Uterus (tissue), 4 donors: Measurements from ENCODE around the gene VIL1. TPM values are rescaled to one million over a fixed set of nuclear protein-coding genes. Genes with fewer than 3 reads are reported as not detected.

ENCODE experiments used
- DNase-seq, 2 donors: peaks; one replicate each; pipeline ENCODE4 v3.0.0-alpha.2; 2019 to 2020
- H3K27ac ChIP-seq, 2 donors: fragments of 200-600 bp; sonication (generic); 1 replicate in 1 of 2; 2 replicates in 1 of 2; pipeline ENCODE4 v1.5.1; 2016 to 2018
- H3K27me3 ChIP-seq, 2 donors: fragments of 200-600 bp; sonication (generic); one replicate each; pipeline ENCODE4 v1.5.1; 2018 to 2019; ENCODE audit warnings: control low read depth in 1 of 2
- H3K36me3 ChIP-seq, 2 donors: fragments of 200-600 bp; sonication (generic); one replicate each; pipeline ENCODE4 v1.5.1; 2019; ENCODE audit warnings: control low read depth in 1 of 2
- H3K4me1 ChIP-seq, 2 donors: fragments of 200-600 bp; sonication (generic); one replicate each; pipeline ENCODE4 v1.5.1; 2018 to 2019; ENCODE audit warnings: control low read depth in 1 of 2
- H3K4me3 ChIP-seq, 2 donors: fragments of 200-600 bp; sonication (generic); 1 replicate in 1 of 2; 2 replicates in 1 of 2; pipeline ENCODE4 v1.5.1; 2018 to 2019; ENCODE audit warnings: mild to moderate bottlenecking in 1 of 2
- H3K9me3 ChIP-seq, 2 donors: fragments of 200-600 bp; sonication (generic); one replicate each; pipeline ENCODE4 v1.5.1; 2019; ENCODE audit warnings: control low read depth in 1 of 2
- POLR2A ChIP-seq, 2 donors: fragments of 450-650 bp; IDR thresholded peaks; one replicate each; pipeline ENCODE4 v1.6.1; 2016; ENCODE audit warnings: antibody characterized with exemption in 2 of 2, mild to moderate bottlenecking in 1 of 2, moderate library complexity in 1 of 2
- intact Hi-C: fragments of 100-400 bp; cut with DNase I; formaldehyde crosslinking; loops from one replicate; pipeline ENCODE4 v1.15.1; 2023; ENCODE audit warnings: low total_unique reads
- total RNA-seq, 4 donors: library from RNA; depleted of rRNA in 3 of 4; stranded (reverse); fragments of >200 nt in 3 of 4; gene quantifications; one replicate each; pipeline versions ENCODE4 v1.1.0 to v1.2.4, GENCODE V29; 2014 to 2023
- TF ChIP-seq, protein P1 (sequence below), 4 experiments: fragments of 200-600 bp in 2 of 4; fragments of 450-650 bp in 2 of 4; sonication (generic) in 2 of 4; IDR thresholded peaks; one replicate each; pipeline ENCODE4 v1.5.1; 2016 to 2019; ENCODE audit warnings: antibody characterized with exemption in 4 of 4, mild to moderate bottlenecking in 2 of 4, moderate library complexity in 1 of 4
- donor health status: DM: yes; HTN: yes; CAD: no.

The VIL1 gene
- total RNA-seq, 4 donors from 2014 or later: 0.28 to 0.59 (median 0.51) TPM; not detected in 1

DNA sequence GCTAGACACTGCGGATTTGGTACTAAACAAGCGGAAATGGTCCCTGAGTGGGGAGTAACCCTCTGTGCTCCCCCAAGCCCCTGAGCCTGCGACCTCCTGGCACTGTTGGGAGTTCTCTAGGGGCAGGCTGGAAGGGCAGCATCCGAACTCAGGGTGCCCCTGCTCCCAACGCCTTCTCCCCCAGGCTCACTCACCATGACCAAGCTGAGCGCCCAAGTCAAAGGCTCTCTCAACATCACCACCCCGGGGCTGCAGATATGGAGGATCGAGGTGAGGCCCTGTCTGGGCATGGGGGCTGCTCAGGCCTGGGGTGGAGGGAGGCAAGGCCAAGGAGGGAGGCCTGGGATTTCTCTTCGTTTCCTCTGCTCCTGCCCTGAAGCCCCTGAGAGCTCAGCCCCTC, 4.7 kb downstream of the VIL1 start:
- H3K4me1 ChIP-seq: no peaks in the 10 kb centered on the region

DNA sequence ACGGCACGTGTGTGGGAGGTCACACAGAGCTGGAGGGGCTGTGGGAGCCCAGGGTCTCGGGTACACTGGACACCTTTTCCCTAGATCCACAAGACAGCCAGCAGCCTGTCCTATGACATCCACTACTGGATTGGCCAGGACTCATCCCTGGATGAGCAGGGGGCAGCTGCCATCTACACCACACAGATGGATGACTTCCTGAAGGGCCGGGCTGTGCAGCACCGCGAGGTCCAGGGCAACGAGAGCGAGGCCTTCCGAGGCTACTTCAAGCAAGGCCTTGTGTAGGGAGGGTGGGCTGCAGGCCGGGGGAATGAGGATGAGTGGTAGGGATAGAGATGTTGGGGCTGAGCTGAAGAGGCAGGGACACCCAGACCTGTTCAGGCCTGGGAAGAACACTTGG, 6.6 kb downstream of the VIL1 start:
- TF ChIP-seq, protein P1, sequence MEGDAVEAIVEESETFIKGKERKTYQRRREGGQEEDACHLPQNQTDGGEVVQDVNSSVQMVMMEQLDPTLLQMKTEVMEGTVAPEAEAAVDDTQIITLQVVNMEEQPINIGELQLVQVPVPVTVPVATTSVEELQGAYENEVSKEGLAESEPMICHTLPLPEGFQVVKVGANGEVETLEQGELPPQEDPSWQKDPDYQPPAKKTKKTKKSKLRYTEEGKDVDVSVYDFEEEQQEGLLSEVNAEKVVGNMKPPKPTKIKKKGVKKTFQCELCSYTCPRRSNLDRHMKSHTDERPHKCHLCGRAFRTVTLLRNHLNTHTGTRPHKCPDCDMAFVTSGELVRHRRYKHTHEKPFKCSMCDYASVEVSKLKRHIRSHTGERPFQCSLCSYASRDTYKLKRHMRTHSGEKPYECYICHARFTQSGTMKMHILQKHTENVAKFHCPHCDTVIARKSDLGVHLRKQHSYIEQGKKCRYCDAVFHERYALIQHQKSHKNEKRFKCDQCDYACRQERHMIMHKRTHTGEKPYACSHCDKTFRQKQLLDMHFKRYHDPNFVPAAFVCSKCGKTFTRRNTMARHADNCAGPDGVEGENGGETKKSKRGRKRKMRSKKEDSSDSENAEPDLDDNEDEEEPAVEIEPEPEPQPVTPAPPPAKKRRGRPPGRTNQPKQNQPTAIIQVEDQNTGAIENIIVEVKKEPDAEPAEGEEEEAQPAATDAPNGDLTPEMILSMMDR (IDR thresholded peaks at IDR 0.05): no peak
- TF ChIP-seq POLR2A (IDR thresholded peaks at IDR 0.05): no peak
- Histone ChIP-seq H3K4me3 (no peak overlapping the region), H3K4me1 (no peaks in the 10 kb centered on the region), H3K9me3 (no peaks in the 10 kb centered on the region), H3K27ac (no peak overlapping the region), H3K36me3 (no peaks in the 10 kb centered on the region), H3K27me3 (no peaks in the 10 kb centered on the region)
- DNase-seq: no peak
- intact Hi-C loops: no loop called here

More for the DNA sequence above, 4.7 kb downstream of the VIL1 start:
- no peaks in the 10 kb centered on the region for H3K9me3 ChIP-seq
- TF ChIP-seq, protein P1 (IDR thresholded peaks at IDR 0.05): no peak
- TF ChIP-seq POLR2A (IDR thresholded peaks at IDR 0.05): no peak
- intact Hi-C loops: no loop called here
- no peak overlapping the region for H3K4me3 ChIP-seq
- H3K27me3 ChIP-seq: no peaks in the 10 kb centered on the region
- H3K27ac ChIP-seq: no peak overlapping the region
- H3K36me3 ChIP-seq: no peaks in the 10 kb centered on the region
- no peak for DNase-seq

DNA sequence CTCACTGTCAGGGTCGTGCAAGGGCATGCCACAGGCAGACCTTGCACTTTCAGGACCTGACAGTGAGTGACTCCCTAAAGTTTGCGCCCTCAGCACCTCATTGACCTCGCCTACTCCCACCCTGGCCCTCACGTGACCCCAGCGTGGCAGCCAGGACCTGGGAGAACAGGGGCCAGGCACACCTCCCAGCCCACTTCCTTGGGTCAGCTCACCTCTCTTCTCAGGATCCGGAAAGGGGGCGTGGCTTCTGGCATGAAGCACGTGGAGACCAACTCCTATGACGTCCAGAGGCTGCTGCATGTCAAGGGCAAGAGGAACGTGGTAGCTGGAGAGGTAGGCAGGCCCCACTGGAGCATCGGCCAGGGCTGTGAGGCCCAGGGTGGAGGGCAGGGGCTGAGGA, 8.8 kb downstream of the VIL1 start:
- no peaks in the 10 kb centered on the region for H3K9me3 ChIP-seq
- DNase-seq: no peak
- H3K36me3 ChIP-seq: no peaks in the 10 kb centered on the region
- H3K27me3 ChIP-seq: no peaks in the 10 kb centered on the region
- no peaks in the 10 kb centered on the region for H3K4me1 ChIP-seq
- TF ChIP-seq POLR2A (IDR thresholded peaks at IDR 0.05): no peak
- TF ChIP-seq, protein P1 (IDR thresholded peaks at IDR 0.05): no peak
- no peak overlapping the region for H3K27ac ChIP-seq
- intact Hi-C loops: no loop called here
- no peak overlapping the region for H3K4me3 ChIP-seq

DNA sequence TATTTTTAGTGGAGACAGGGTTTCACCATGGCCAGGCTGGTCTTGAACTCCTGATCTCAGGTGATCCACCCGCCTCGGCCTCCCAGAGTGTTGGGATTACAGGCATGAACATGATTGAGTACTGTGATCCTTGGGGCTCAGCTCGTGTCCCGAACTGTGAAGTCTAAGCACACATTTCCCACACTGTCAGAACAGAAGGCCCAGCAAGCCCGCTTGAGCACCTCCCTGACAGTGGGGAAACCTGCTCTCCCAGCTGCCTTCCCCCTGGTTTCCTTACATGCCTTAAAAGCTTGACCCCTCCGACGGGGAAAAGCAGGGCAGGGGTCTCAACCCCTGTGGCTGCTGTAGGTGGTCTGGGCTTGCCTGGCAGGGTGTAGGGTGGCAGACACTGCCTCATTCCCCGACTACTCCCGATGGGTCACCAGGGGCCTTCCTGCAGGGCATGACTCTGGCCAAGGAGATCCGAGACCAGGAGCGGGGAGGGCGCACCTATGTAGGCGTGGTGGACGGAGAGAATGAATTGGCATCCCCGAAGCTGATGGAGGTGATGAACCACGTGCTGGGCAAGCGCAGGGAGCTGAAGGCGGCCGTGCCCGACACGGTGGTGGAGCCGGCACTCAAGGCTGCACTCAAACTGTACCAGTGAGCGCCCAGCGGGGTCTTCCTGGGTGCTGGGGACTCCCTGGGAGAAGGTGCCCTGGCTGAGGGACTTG, 10.1 kb downstream of the VIL1 start:
- Histone ChIP-seq H3K4me3 (no peak overlapping the region), H3K9me3 (no peaks in the 10 kb centered on the region), H3K36me3 (no peaks in the 10 kb centered on the region), H3K4me1 (no peaks in the 10 kb centered on the region), H3K27ac (no peak overlapping the region), H3K27me3 (no peaks in the 10 kb centered on the region)
- no peak for DNase-seq
- intact Hi-C loops: no loop called here
- TF ChIP-seq, protein P1 (IDR thresholded peaks at IDR 0.05): no peak
- no peak for TF ChIP-seq POLR2A (IDR thresholded peaks at IDR 0.05)

DNA sequence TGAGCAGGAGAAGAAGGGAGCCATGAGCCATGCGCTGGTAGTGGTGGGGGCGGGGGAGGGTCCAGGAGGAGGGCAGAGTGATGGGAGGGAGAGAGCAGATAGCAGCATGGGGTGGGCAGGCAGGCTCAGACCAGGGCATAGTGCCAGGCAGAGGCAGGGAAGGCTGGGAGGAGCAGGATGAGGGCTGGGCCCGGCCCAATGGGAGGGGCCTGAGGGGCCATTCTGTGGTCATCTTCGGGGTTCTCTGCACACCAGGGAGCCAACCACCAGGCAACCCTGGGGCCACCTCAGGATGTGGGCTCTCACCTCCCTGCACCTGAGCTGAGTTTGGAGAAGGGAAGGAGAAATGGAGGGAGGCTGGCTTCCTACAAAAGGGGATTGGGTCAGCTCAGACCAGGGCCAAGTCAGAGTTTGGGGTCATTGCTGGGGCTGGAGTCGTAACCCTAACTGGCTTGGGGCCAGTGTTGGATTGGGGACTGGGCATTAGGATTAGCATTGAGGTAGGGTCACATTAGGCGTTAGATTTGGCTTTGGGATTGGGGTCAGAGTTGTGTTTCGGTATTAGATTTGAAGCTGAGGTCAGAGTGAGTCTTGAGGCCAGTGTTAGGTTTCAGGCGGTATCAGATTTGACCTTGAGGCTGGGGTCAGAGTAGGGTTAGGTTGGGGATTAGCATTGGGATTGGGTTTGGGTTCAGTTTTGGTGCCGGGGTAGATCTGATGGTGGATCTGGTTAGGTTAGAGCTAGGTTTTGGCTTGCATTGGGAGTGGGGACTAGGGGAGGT, 11.2 kb downstream of the VIL1 start:
- H3K4me3 ChIP-seq: no peak overlapping the region
- intact Hi-C loops: no loop called here
- DNase-seq: no peak
- H3K4me1 ChIP-seq: no peaks in the 10 kb centered on the region
- no peaks in the 10 kb centered on the region for H3K36me3 ChIP-seq
- no peak for TF ChIP-seq POLR2A (IDR thresholded peaks at IDR 0.05)
- TF ChIP-seq, protein P1 (IDR thresholded peaks at IDR 0.05): no peak
- H3K9me3 ChIP-seq: no peaks in the 10 kb centered on the region
- no peak overlapping the region for H3K27ac ChIP-seq
- no peaks in the 10 kb centered on the region for H3K27me3 ChIP-seq
